Astrocyte of the spinal cord (primary cell): Measurements from ENCODE around the gene NUDT19.
"Not testable (repeated sequence)": the region's sequence is repeated elsewhere in the genome, so short reads cannot be mapped to it uniquely, and the experiment has no call there.

Experiments
- DNase-seq: peaks from one replicate; pipeline ENCODE4 v3.0.0; 2011; ENCODE audit warnings: low read depth, low spot score
- H3K4me3 ChIP-seq: 2 replicates; pipeline ENCODE4 v1.5.1; 2011; ENCODE audit warnings: low read depth, mild to moderate bottlenecking, low read length, moderate library complexity
- in situ Hi-C: cut with HindIII; loops from 2 replicates; pipeline ENCODE4 v1.10.0; 2017; ENCODE audit warnings: low sequenced_read_pairs
- TF ChIP-seq, protein P1 (sequence below): IDR thresholded peaks from 2 replicates; pipeline ENCODE4 v1.5.1; 2012; ENCODE audit warnings: low read depth, mild to moderate bottlenecking, low read length, inconsistent platforms

NUDT19 gene

DNA sequence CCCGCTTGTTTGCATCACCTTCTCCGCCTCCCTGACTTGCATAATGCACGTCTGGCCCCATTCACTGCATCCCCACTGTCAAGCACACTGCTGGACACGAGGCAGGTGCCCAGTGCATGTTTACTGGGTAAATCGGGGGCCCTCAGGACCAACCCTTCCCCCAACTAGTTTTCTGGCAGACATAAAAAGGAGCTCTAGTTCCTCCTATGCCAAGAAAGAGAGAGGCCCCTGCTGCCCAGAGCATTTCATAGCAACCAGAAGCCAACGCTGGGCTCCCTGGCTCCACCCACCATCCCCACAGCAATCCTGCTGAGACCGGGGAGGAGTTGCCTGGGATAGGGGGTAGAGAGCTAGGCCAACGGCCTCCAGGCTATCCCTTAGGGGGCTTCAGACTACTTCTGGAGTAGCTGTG is 39.9 kb upstream of the NUDT19 start:
- TF ChIP-seq, protein P1, sequence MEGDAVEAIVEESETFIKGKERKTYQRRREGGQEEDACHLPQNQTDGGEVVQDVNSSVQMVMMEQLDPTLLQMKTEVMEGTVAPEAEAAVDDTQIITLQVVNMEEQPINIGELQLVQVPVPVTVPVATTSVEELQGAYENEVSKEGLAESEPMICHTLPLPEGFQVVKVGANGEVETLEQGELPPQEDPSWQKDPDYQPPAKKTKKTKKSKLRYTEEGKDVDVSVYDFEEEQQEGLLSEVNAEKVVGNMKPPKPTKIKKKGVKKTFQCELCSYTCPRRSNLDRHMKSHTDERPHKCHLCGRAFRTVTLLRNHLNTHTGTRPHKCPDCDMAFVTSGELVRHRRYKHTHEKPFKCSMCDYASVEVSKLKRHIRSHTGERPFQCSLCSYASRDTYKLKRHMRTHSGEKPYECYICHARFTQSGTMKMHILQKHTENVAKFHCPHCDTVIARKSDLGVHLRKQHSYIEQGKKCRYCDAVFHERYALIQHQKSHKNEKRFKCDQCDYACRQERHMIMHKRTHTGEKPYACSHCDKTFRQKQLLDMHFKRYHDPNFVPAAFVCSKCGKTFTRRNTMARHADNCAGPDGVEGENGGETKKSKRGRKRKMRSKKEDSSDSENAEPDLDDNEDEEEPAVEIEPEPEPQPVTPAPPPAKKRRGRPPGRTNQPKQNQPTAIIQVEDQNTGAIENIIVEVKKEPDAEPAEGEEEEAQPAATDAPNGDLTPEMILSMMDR: peak; percentile 22
- peak; percentile 42 for DNase-seq
- in situ Hi-C loops: no loop called here
- no peak overlapping the region for H3K4me3 ChIP-seq

- H3K4me3 ChIP-seq, DNase-seq, in situ Hi-C loops: not testable (repeated sequence)
Observed at GRCh38 chr19:32652331-32652730, 39.3 kb upstream of the NUDT19 start.

GRCh38 chr19:32652894-32653598 is 38.6 kb upstream of the NUDT19 start:
- in situ Hi-C loops: no loop called here
- DNase-seq: peak; percentile 57
- H3K4me3 ChIP-seq: no peak overlapping the region
- TF ChIP-seq, protein P1: no peak

- TF ChIP-seq, protein P1: no peak
- no peak overlapping the region for H3K4me3 ChIP-seq
- DNase-seq: no peak
- in situ Hi-C loops: no loop called here
Observed at GRCh38 chr19:32653599-32653915, 38.1 kb upstream of the NUDT19 start.

- DNase-seq, in situ Hi-C loops, H3K4me3 ChIP-seq: not testable (repeated sequence)
Observed at GRCh38 chr19:32656379-32656778, 35.2 kb upstream of the NUDT19 start.

- no peak overlapping the region for H3K4me3 ChIP-seq
- DNase-seq: no peak
- TF ChIP-seq, protein P1: no peak
- in situ Hi-C loops: no loop called here
Observed at GRCh38 chr19:32658075-32658474, 33.5 kb upstream of the NUDT19 start.

- in situ Hi-C loops: no loop called here
- H3K4me3 ChIP-seq: no peak overlapping the region
Observed at GRCh38 chr19:32658527-32658926, 33.1 kb upstream of the NUDT19 start.

More at GRCh38 chr19:32658527-32658926, 33.1 kb upstream of the NUDT19 start:
- no peak for DNase-seq
- TF ChIP-seq, protein P1: no peak
